Measurements from ENCODE around the gene BNC2. TPM values are rescaled to one million over a fixed set of nuclear protein-coding genes. Genes with fewer than 3 reads are reported as not detected.

Gene BNC2
- total RNA-seq, 1 experiment from 2014 or later: 43.6 TPM

- Histone ChIP-seq H4K8ac (replicated peaks; ENCODE audit: insufficient read length, low read depth, low read length) (no peak overlapping the region), H4K5ac (ENCODE audit: insufficient read length, low read depth, low read length) (no peak overlapping the region), H4K20me1 (ENCODE audit: control insufficient read depth, insufficient read depth, insufficient read length) (no peaks in the 10 kb centered on the region), H3K23me2 (ENCODE audit: insufficient read length, low read depth, low read length, poor library complexity, severe bottlenecking) (no peaks in the 10 kb centered on the region), H3K79me1 (ENCODE audit: insufficient read depth, low read depth, low read length, poor library complexity, severe bottlenecking) (no peaks in the 10 kb centered on the region), H4K91ac (ENCODE audit: insufficient read length, low read depth, low read length) (no peak overlapping the region), H3K14ac (ENCODE audit: insufficient read depth, low read length) (no peak overlapping the region; the same call in 1 of the 2 replicates), H2BK12ac (ENCODE audit: insufficient read length, low read depth, low read length) (no peak overlapping the region), H3K27me3 (ENCODE audit: insufficient read depth, low read length) (no peaks in the 10 kb centered on the region), H3K9me3 (ENCODE audit: control insufficient read depth, low read depth, low read length) (no peaks in the 10 kb centered on the region), H3T11ph (ENCODE audit: low read length) (no peak overlapping the region), H3K9ac (ENCODE audit: extremely low read depth, insufficient read length, low read length) (no peak overlapping the region), H3K4me2 (ENCODE audit: insufficient read depth, insufficient read length, low read length) (no peak overlapping the region), H3K4me1 (ENCODE audit: insufficient read depth, low read length) (peaks cover 2% of the 10 kb centered on the region; the same call in 1 of the 2 replicates), H3K18ac (ENCODE audit: insufficient read length, low read depth, low read length) (no peak overlapping the region), H2BK20ac (ENCODE audit: low read depth, low read length, poor library complexity, severe bottlenecking) (no peak overlapping the region), H3K56ac (ENCODE audit: insufficient read length, low read depth, low read length) (no peak overlapping the region), H2AFZ (ENCODE audit: low read length) (no peak overlapping the region), H2BK15ac (ENCODE audit: low read depth, low read length) (no peak overlapping the region), H2BK120ac (ENCODE audit: low read depth, low read length, poor library complexity, severe bottlenecking) (no peak overlapping the region), H2BK5ac (ENCODE audit: insufficient read length, low read length) (no peak overlapping the region), H3K4ac (ENCODE audit: low read depth, low read length) (no peak overlapping the region), H3K27ac (ENCODE audit: insufficient read length, low read depth, low read length) (no peak overlapping the region), H3K79me2 (ENCODE audit: insufficient read depth, low read length) (no peaks in the 10 kb centered on the region), H3K23ac (ENCODE audit: insufficient read length, low read depth, low read length) (no peak overlapping the region), H2AK5ac (ENCODE audit: insufficient read length, low read length) (no peak overlapping the region)
- H3K9me3 Mint-ChIP-seq: no peaks in the 10 kb centered on the region
- no peak for TF ChIP-seq CTCF (conservative IDR thresholded peaks at IDR 0.05)
- H3K27me3 Mint-ChIP-seq (ENCODE audit: low read depth): no peaks in the 10 kb centered on the region
- H3K4me1 Mint-ChIP-seq: peaks cover 51 to 71% of the 10 kb centered on the region in 2 experiments
- WGBS (ENCODE audit: extremely low coverage, insufficient read length, low lambda C conversion rate): no CpG with 5 or more reads among the region's 6 CpGs
- peak overlapping the region in 2 of 3 experiments; percentile 90 to 93; a peak in 4 of 7 replicates for H3K27ac Mint-ChIP-seq
- no peak for DNase-seq
- no peaks in the 10 kb centered on the region for H3K36me3 Mint-ChIP-seq (ENCODE audit: insufficient read depth in 1 of 3, low read depth in 3 of 3)
- 0 out of 5 replicates have a peak overlapping the region, but pooled peaks of 1 of the 2 experiments have one; percentile 15 for H3K4me3 Mint-ChIP-seq
Observed at GRCh38 chr9:16458696-16459420, 411.6 kb downstream of the BNC2 start.

Measured in H9 (cell line).